Gastroesophageal sphincter (tissue), 4 donors: Measurements from ENCODE around the gene SLC4A8. TPM values are rescaled to one million over a fixed set of nuclear protein-coding genes. Genes with fewer than 3 reads are reported as not detected.

Experiments
- ATAC-seq: fragments of 150-250 bp; one replicate; pipeline ENCODE4 v1.9.1; 2016; ENCODE audit warnings: mild to moderate bottlenecking, moderate library complexity
- H3K27ac ChIP-seq, 4 donors: fragments of 200-600 bp; sonication (generic) in 3 of 4; 1 replicate in 3 of 4; 2 replicates in 1 of 4; pipeline ENCODE4 v1.5.1; 2016 to 2019
- H3K27me3 ChIP-seq: fragments of 200-600 bp; sonication (generic); one replicate; pipeline ENCODE4 v1.5.1; 2019
- H3K36me3 ChIP-seq, 2 donors: fragments of 200-600 bp; sonication (generic); one replicate each; pipeline ENCODE4 v1.5.1; 2019; ENCODE audit warnings: control low read depth in 1 of 2
- H3K4me1 ChIP-seq, 3 donors: fragments of 200-600 bp; sonication (generic); 1 replicate in 2 of 3; 2 replicates in 1 of 3; pipeline ENCODE4 v1.5.1; 2016 to 2019; ENCODE audit warnings: control low read depth in 2 of 3
- H3K4me3 ChIP-seq, 2 donors: fragments of 200-600 bp; sonication (generic); one replicate each; pipeline ENCODE4 v1.5.1; 2019; ENCODE audit warnings: mild to moderate bottlenecking in 1 of 2, moderate library complexity in 1 of 2
- H3K9me3 ChIP-seq, 3 donors: fragments of 200-600 bp; sonication (generic); one replicate each; pipeline ENCODE4 v1.5.1; 2017 to 2019; ENCODE audit warnings: control low read depth in 2 of 3
- EP300 ChIP-seq: sonication (generic); formaldehyde crosslinking; IDR thresholded peaks from one replicate; pipeline ENCODE4 v1.6.1; 2017; ENCODE audit warnings: antibody characterized with exemption, mild to moderate bottlenecking
- POLR2A ChIP-seq, 2 donors: fragments of 450-650 bp; IDR thresholded peaks; one replicate each; pipeline ENCODE4 v1.6.1; 2017; ENCODE audit warnings: antibody characterized with exemption in 2 of 2, mild to moderate bottlenecking in 2 of 2, moderate library complexity in 1 of 2
- POLR2AphosphoS5 ChIP-seq: sonication (generic); formaldehyde crosslinking; IDR thresholded peaks from one replicate; pipeline ENCODE4 v1.6.1; 2017; ENCODE audit warnings: antibody characterized with exemption
- WGBS, 2 donors: methylation state at CpG; one replicate each; pipeline ENCODE4 v1.1.5; 2018; ENCODE audit warnings: low coverage in 1 of 2; 5-methylcytosine and 5-hydroxymethylcytosine counted together
- total RNA-seq, 4 donors: library from RNA; depleted of rRNA; stranded (reverse); fragments of >200 nt; gene quantifications; one replicate each; pipeline ENCODE4 v1.1.0, GENCODE V29; 2016
- TF ChIP-seq, protein P1 (sequence below), 4 experiments: fragments of 200-600 bp in 2 of 4; fragments of 450-650 bp in 2 of 4; sonication (generic) in 1 of 4; IDR thresholded peaks; one replicate each; pipeline ENCODE4 v1.5.1; 2017 to 2019; ENCODE audit warnings: antibody characterized with exemption in 4 of 4, mild to moderate bottlenecking in 2 of 4, moderate library complexity in 2 of 4

Gene SLC4A8
- total RNA-seq, 4 donors from 2014 or later = 0.27 to 5.3 (median 0.76) TPM

DNA sequence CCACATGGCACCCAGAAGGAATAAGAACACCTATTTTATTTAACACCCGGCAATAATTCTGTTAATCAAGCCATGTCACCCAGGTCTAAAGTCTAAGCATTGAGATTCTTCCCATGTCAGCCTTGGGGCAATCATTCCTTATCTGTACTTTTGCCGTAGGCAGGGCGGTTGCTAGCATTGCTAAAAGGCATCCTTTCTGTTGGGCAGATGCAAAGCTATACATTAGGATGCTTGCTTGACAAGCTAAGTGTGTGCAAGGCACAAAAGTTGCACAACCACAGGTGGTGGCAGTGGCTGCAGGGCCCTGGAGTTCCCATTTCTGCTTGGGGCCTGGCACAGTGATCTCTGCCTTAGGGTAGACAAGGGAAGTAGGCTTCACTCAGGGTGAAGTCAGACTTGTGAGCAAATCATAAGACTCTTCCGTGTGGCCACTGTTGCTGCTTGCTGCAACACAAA lies 20.9 kb upstream of the SLC4A8 start:
- TF ChIP-seq POLR2A (IDR thresholded peaks at IDR 0.05) (no peak), POLR2AphosphoS5 (no peak), EP300 (no peak)
- TF ChIP-seq, protein P1, sequence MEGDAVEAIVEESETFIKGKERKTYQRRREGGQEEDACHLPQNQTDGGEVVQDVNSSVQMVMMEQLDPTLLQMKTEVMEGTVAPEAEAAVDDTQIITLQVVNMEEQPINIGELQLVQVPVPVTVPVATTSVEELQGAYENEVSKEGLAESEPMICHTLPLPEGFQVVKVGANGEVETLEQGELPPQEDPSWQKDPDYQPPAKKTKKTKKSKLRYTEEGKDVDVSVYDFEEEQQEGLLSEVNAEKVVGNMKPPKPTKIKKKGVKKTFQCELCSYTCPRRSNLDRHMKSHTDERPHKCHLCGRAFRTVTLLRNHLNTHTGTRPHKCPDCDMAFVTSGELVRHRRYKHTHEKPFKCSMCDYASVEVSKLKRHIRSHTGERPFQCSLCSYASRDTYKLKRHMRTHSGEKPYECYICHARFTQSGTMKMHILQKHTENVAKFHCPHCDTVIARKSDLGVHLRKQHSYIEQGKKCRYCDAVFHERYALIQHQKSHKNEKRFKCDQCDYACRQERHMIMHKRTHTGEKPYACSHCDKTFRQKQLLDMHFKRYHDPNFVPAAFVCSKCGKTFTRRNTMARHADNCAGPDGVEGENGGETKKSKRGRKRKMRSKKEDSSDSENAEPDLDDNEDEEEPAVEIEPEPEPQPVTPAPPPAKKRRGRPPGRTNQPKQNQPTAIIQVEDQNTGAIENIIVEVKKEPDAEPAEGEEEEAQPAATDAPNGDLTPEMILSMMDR (IDR thresholded peaks at IDR 0.05) = no peak
- WGBS, 2 donors = 77 to 93% methylated on average over 2 to 3 of the region's 4 CpGs
- no peak for ATAC-seq

GRCh38 chr12:51404627-51405026 lies 20.0 kb upstream of the SLC4A8 start:
- peaks cover 29% of the 10 kb centered on the region for H3K27me3 ChIP-seq
- ATAC-seq = no peak
- 86 to 98% methylated on average over 2 to 3 of the region's 3 CpGs for WGBS, 2 donors
- H3K36me3 ChIP-seq = no peaks in the 10 kb centered on the region
- TF ChIP-seq, protein P1 (IDR thresholded peaks at IDR 0.05) = no peak
- TF ChIP-seq POLR2AphosphoS5 = no peak
- TF ChIP-seq EP300 = no peak
- TF ChIP-seq POLR2A (IDR thresholded peaks at IDR 0.05) = no peak
- no peak overlapping the region for H3K27ac ChIP-seq
- H3K4me1 ChIP-seq = no peaks in the 10 kb centered on the region
- H3K4me3 ChIP-seq = no peak overlapping the region
- H3K9me3 ChIP-seq = no peaks in the 10 kb centered on the region

More for the DNA sequence above, 20.9 kb upstream of the SLC4A8 start:
- peaks cover 37% of the 10 kb centered on the region for H3K27me3 ChIP-seq
- H3K36me3 ChIP-seq = no peaks in the 10 kb centered on the region
- H3K9me3 ChIP-seq = no peaks in the 10 kb centered on the region
- no peak overlapping the region for H3K27ac ChIP-seq
- no peak overlapping the region for H3K4me3 ChIP-seq
- no peaks in the 10 kb centered on the region for H3K4me1 ChIP-seq

DNA sequence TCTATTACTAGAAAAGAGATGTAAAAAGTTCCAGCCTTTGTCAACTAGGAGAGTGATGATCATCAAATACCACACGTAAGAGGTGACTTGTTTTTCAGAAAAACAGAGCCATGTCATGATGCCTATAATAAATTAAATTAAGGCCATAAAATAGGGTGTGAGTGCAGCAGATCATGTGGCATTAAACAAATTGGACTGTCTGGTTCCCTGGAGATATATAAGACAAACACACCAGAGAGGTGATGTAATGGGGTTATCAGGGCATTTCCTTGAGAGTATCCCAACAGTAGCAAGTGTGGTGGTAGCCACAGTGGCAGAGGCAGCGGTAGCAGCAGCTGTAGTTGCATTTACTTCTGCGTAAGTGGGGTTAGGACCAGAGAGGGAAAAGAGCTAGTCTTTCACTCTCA lies 18.8 kb upstream of the SLC4A8 start:
- peaks cover 25% of the 10 kb centered on the region for H3K27me3 ChIP-seq
- TF ChIP-seq POLR2AphosphoS5 = no peak
- H3K27ac ChIP-seq = no peak overlapping the region
- H3K4me1 ChIP-seq = no peaks in the 10 kb centered on the region
- H3K36me3 ChIP-seq = no peaks in the 10 kb centered on the region
- H3K9me3 ChIP-seq = no peaks in the 10 kb centered on the region
- no peak for ATAC-seq
- WGBS, 2 donors = 89 to 100% methylated on average over 3 of the region's 3 CpGs
- no peak overlapping the region for H3K4me3 ChIP-seq

DNA sequence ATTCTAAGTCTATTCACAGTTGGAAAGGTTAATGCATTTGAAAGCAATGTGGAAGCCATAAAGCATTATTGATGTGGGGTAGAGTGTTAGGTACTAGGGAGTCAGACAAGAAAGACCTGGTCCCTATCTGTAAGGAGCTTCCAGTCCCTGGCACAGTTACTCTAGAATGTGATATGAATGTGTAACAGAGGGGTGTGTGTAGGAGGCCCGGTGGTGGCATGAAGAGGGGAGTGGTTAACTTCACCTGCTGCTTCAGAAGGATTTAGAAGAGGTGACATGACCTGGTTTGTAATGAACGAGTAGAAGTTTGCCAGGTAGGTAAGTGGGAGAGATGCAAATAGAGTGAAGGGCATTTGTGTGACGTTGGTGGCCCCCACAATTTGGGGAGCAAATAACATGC lies 18.3 kb upstream of the SLC4A8 start:
- H3K4me3 ChIP-seq = no peak overlapping the region
- H3K27ac ChIP-seq = no peak overlapping the region
- H3K36me3 ChIP-seq = no peaks in the 10 kb centered on the region
- peaks cover 20% of the 10 kb centered on the region for H3K27me3 ChIP-seq
- TF ChIP-seq EP300 = no peak
- TF ChIP-seq, protein P1 (IDR thresholded peaks at IDR 0.05) = no peak
- no peak for TF ChIP-seq POLR2A (IDR thresholded peaks at IDR 0.05)
- H3K4me1 ChIP-seq = no peaks in the 10 kb centered on the region
- no peak for ATAC-seq
- 72 to 84% methylated on average over 2 to 3 of the region's 3 CpGs for WGBS, 2 donors
- H3K9me3 ChIP-seq = no peaks in the 10 kb centered on the region

- H3K4me3 ChIP-seq = no peak overlapping the region
- no peaks in the 10 kb centered on the region for H3K4me1 ChIP-seq
- no peaks in the 10 kb centered on the region for H3K36me3 ChIP-seq
- peaks cover 19% of the 10 kb centered on the region for H3K27me3 ChIP-seq
- 64 to 80% methylated on average over 1 to 3 of the region's 5 CpGs for WGBS, 2 donors
- H3K27ac ChIP-seq = no peak overlapping the region
- no peaks in the 10 kb centered on the region for H3K9me3 ChIP-seq
- TF ChIP-seq POLR2AphosphoS5 (no peak), POLR2A (IDR thresholded peaks at IDR 0.05) (no peak), EP300 (no peak)
- TF ChIP-seq, protein P1 (IDR thresholded peaks at IDR 0.05) = no peak
- ATAC-seq = no peak
Measured at GRCh38 chr12:51406859-51407258, 17.8 kb upstream of the SLC4A8 start.
